Left kidney (tissue), 8 donors: ENCODE results near the gene RNASEH1. TPM values are rescaled to one million over a fixed set of nuclear protein-coding genes. Genes with fewer than 3 reads are reported as not detected.

Source experiments
- DNase-seq: peaks from one replicate; pipeline ENCODE4 v3.0.0-alpha.2; 2013
- long read RNA-seq, 8 donors: transcript quantifications; one replicate each; lab custom pipeline, GENCODE V29; 2026
- polyA plus RNA-seq: library from polyadenylated mRNA; unstranded; fragments of 120-200 nt; gene quantifications from one replicate; pipeline ENCODE4 v1.2.1, GENCODE V29; 2013; ENCODE audit not compliant: insufficient read length

Gene RNASEH1, protein sequence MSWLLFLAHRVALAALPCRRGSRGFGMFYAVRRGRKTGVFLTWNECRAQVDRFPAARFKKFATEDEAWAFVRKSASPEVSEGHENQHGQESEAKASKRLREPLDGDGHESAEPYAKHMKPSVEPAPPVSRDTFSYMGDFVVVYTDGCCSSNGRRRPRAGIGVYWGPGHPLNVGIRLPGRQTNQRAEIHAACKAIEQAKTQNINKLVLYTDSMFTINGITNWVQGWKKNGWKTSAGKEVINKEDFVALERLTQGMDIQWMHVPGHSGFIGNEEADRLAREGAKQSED
- 21.2 TPM for polyA plus RNA-seq
- long read RNA-seq, donor 1, transcript RNASEH1-201 (8 exons, 1,887 nt): major isoform, 14 of 2,513 reads
- long read RNA-seq, donor 1, partial matches to known transcripts: 1,452 of 2,513 reads
- long read RNA-seq, donor 1, other reads (novel, unspliced or antisense): 1,047 of 2,513 reads
- long read RNA-seq, donor 2, transcript RNASEH1-201 (8 exons, 1,887 nt): major isoform, 8 of 37 reads
- long read RNA-seq, donor 2, partial matches to known transcripts: 8 of 37 reads
- long read RNA-seq, donor 2, other reads (novel, unspliced or antisense): 21 of 37 reads
- long read RNA-seq, donor 3, partial matches to known transcripts: 1,106 of 2,402 reads
- long read RNA-seq, donor 3, other reads (novel, unspliced or antisense): 1,293 of 2,402 reads
- long read RNA-seq, donor 4: 0 reads
- long read RNA-seq, donor 5, transcript RNASEH1-201 (8 exons, 1,887 nt): major isoform, 17 of 6,785 reads
- long read RNA-seq, donor 5, partial matches to known transcripts: 6,671 of 6,785 reads
- long read RNA-seq, donor 5, other reads (novel, unspliced or antisense): 97 of 6,785 reads
- long read RNA-seq, donor 6, transcript RNASEH1-201 (8 exons, 1,887 nt): major isoform, 14 of 2,977 reads
- long read RNA-seq, donor 6, partial matches to known transcripts: 1,743 of 2,977 reads
- long read RNA-seq, donor 6, other reads (novel, unspliced or antisense): 1,220 of 2,977 reads
- long read RNA-seq, donor 7, transcript RNASEH1-201 (8 exons, 1,887 nt): major isoform, 8 of 5,137 reads
- long read RNA-seq, donor 7, partial matches to known transcripts: 2,666 of 5,137 reads
- long read RNA-seq, donor 7, other reads (novel, unspliced or antisense): 2,463 of 5,137 reads
- long read RNA-seq, donor 8, partial matches to known transcripts: 717 of 1,592 reads
- long read RNA-seq, donor 8, other reads (novel, unspliced or antisense): 872 of 1,592 reads

DNA sequence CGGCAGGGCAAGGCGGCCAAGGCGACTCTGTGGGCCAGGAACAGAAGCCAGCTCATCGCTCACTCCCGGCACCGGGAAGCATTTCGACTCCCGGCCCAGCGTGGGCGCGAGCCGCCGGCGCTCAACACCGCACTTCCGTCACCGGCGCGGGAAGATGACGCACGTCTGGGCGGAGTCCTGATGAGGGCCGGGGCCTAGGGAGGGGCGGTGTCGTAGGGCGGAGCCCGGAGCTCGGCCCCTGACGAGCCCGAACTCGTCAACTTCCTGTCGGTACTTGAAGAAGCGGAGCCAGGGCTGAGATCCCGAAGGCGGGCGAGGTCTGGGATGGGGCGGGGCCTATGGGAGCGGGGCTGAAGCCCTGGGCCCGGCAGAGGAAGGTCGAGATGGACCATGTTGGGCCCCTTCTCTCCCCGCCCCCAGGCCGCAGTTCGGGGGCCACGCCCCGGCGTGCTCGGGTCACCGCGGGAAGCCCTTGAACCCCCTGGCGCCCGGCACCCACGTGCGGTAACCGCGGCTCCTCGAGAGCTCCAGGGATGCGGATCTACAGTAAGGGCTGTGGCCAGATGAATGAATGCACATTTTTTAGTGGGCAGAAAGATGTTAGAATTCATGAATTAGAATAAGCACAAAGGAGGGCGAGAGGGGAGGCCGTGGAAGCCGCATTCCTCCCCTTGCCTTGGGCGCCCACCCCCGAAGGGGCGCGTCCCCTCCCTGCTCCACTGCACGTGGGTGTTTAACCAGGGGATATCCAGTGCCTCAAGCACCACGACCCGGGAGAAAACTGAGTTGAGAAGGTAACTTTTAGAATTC, at the start of gene RNASEH1:
Gene RNASEH1, minus strand, starts transcription at position 129 of the 810 bp plus-strand sequence. Its CDS starts 73 bp downstream, at position 56.
- DNase-seq: peak; percentile 97

DNA sequence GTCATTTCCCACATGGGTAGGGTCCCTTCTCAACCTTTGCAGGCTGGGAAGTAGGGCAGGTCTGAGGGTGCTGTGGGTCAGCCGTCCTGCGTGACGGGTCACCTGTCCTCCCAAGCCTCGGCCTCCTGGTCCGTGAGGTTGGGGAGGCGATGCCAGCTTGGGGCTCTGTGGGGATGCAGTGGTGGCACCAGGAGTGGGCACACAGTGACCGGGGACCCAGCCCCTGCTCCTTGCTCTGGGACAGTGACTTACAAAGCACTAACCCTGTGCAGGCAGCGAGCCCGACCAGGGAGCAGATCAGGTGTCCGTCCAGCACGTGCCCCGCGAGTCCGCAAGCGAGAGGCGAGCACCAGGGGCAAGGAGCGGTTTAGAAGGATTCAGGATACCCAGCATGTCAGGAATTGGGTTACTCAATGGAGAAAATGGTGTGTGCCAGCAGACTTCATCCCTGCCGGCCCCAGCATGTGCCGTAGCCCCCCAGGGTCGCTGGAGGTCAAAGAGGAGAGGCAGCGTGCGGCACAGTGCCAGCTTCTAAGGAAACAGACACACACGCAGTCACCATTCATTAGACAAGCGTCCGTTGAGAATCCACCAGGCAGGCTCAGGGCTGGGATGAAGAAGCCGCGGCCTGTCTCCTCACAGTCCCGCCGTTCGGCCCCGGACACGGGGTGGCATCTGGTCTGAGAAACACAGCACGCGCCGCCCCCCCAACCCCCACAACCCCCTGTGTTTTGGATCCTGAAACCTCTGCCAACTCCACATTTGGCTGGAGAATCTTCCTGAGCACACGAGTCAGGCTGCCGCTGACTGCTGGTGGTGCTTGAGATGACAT, 48.5 kb upstream of the RNASEH1 start:
- DNase-seq: no peak

DNA sequence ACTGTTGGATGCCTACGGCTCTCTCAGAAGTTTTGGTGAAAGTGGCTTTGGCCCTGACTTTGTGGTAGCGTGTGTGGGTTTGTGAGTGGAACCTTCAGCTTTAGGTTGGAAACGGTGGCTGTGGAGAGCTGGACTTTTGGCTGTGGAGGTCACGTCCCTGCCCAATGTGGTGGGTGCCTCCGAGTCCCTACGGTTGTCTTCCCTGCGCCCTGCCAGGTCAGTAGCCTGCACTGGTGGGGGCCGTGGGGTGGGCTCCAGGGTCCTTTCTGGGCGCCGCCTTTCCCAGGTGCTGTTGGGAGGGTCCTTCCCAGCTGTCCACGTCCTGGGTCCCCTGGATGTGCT, 47.9 kb upstream of the RNASEH1 start:
- DNase-seq: no peak

DNA sequence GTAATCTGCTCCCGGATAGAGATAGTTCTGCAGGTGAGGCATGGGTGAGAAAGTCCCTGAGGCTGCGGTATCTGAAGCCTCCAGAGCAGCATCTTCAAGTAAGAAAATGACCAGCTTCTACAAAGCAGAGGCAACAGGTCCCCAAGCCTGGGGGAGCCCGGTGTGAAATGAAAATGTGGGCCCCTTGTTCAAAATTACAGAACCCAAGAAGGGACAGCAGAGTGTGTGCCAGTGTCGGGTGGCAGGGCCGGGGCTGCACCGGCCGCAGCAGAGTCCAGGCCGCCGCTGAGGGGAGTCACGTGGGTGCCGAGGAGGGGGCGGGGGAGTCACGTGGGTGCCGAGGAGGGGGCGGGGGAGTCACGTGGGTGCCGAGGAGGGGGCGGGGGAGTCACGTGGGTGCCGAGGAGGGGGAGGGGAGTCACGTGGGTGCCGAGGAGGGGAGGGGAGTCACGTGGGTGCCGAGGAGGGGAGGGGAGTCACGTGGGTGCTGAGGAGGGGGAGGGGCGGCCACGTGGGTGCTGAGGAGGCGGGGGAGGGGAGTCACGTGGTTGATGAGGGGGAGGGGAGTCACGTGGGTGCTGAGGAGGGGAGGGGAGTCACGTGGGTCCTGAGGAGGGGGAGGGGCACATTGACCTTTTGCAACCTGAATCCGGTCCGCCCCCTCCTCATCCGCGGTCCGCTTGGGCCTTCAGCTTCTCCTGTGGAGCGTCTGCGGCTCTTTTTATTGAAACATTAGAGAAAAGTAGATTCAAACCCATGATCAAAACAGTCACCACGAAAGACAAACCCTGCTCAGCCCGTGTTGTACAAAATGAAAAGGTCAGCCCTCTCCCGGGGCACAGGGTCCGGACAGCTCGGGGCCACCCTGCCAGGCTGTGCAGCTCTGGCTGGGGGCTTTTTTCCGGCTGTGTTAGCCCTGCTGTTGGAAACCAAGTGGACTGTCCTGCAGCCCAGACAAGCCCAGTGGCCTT, 47.1 kb upstream of the RNASEH1 start:
- no peak for DNase-seq

DNA sequence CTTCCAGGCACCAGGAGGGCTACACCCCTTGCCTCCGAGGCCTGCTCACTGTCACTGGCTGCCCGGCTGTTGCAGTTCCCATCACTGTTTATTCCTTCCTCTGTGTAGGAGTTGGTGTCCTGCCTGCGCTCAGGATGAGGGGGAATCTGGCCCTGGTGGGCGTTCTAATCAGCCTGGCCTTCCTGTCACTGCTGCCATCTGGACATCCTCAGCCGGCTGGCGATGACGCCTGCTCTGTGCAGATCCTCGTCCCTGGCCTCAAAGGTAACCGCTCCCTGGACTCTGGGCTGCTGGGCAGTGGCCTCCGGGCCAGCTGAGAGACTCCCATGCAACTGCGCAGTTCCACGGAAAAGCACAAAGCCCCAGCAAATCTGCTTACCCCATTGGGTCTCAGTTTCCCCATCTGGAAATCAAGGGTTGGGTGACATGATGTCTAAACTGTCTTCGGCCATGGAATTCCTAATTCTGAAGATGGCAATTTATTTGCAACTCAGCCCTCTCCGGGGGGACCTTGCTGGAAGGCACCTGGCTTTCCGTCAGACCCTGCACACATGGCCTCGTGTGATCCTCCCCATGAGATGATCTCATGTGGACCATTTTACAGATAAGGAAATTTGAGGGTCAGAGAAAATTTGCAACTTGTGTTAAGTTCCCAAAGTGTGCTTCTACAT, 46.2 kb upstream of the RNASEH1 start:
- no peak for DNase-seq

DNA sequence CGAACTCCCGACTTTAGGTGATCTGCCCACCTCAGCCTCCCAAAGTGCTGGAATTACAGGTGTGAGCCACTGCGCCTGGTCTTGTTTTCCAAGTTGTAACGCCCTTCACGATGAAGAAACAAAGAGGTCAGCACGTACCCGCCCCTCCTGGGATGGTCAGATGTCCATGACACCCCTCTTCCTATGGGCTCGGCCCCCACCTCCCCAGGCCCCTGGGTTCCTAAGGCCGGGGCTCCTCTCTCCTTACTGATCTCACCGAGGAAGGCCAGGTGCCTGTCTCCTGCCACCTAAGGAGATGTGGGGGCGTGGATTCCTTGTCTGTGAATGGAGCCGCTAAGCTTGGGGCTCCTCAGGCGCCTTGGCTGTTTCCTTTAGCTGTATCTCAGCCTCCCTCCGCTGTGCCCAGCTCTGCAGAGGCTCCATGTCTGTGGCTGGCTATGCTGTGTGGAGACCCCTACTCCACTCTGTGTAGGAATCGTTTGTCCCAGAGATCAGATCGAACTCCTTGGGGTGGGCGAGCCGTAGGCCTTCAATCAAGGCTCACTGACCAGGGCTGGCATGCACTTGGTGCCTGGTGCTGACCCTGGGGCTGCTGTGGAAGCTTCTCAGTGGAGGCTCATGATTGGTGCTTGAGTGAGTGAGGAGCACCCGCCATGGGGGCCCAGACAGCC, 45.5 kb upstream of the RNASEH1 start:
- no peak for DNase-seq

DNA sequence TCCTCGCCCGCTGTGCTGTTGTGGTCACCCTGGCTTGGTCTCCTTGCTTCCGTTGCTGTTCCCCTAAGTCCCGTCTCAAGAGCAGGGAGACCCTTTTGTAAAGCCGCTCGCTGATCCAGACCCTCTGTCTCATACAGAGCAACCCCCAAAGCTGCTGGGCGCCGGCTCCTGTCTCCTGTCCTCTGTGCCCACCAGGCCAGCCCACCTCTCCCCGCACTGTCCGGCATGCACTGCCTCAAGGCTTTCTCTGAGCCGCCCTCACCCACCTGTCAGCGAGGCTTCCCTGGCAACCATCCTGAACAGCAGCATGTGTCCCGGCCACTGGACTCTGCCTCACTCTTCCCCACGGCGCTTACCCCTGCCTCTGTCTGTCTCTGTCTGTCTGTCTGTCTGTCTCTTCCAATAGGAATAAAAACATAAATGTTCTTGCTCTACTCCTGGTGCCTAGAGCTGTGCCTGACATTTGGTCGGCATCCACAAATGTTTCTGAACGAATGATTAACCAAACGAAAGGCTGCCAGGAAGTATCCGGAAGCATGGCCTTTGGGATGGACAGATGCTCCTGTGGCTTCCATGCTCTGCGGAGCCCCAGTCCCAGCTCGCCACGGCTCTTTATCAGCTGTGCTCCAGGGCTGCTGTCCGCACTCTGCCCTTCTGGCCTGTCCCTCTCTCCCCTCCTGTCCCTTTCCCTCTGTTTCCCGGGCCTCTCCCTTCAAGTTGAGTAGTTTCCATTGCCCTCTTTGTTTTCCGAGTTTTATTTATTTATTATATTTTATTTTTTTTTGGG, 44.6 kb upstream of the RNASEH1 start:
- no peak for DNase-seq

DNA sequence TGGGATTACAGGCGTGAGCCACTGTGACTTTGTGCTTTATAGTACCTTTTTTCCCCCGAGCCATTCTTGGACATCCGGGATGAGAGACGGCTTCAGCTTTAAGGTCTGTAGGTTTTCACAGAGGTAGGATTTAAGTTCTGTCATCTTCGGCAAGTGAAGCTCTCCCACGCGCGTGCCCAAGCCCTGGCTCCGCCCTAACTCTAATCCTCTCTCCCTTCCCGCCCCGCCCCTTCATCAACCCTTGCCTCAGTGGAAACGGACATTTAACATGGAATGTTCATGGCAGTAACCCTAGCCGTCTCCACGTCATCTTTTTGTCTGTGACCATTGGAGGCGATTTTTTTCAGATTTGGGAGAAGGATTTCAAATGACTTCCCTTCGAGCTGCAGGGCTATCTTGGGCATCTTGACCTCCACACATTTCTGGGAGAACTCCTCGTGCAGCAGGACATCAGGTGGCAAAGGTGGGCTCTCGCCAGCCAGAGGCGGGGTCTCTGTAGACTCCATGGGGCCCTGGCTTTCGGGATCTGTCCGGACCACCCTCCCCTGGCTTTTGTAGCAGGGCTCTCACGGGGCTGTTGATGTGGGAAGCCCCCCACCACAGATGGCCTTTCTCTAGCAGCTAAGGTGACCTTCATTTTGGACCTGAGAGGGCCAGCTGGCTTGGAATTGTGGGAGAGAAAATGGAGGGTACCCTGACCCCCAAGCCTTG, 43.6 kb upstream of the RNASEH1 start:
- no peak for DNase-seq

DNA sequence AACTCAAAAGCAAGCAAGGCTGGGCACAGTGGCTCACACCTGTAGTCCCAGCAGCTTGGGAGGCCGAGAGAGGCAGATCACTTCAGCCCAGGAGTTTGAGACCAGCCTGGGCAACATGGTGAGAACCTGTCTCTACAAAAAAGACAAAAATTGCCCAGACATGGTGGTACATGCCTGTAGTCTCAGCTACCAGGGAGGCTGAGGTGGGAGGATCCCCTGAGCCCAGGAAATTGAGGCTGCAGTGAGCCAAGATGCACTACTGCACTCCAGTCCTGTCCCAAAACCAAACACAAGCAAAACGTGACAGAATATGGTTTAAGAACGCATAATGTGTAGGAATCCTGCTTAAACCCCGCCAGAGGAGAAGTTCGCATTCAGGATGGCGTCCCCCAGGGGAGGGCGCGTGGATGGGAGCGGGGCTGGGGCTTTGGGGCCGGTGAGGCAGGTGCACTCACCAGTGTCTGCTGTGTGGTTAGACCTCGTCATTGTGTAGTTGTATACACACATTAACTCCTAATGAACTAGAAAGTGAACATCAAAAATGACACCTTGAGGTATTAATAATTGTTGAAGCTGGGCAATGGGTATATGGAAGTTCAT, 42.2 kb upstream of the RNASEH1 start:
- DNase-seq: no peak

DNA sequence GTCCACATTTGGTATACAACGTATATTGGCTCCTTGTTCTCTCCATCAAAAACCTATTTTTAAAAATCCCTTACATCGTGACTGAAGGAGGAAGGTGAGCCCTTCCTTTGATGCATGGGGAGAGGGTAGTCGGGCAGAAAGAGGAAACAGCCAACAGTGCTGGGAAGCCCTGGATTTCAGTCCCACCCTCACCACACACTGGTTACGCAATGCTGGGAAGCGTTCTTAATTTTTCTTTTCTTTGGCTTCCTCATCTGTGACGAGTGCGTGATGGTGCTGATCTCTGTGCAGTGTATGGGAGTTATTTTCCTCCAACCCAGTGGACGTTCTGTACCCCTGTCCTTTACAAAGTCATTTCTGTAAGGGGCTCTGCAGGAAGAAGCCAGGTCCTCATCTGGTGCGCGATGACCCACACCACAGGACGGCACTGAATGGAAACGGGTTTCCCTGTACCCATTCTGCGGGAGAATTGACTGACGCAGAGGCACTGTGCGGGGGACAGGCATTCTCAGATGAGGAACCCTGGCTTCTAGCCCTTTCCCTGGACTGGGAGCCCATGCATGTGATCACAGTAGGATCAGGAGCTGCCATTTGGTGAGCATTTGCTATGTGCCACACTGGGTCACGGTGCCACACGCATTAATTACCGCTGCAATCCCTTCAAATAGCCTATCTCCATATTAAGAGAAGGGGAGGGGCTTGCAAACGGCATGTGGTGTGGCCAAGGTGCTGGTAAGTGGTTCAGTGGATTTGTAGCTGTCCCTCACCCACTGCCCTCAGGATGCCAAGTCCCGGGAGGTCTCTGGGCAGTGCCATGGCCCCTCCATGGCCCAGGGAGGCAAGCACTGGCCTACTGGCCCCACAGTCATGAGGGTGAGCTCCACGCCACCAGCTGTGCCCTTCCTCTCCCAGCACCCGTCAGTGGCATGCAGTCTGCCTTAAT, 41.0 kb upstream of the RNASEH1 start:
- DNase-seq: no peak

DNA sequence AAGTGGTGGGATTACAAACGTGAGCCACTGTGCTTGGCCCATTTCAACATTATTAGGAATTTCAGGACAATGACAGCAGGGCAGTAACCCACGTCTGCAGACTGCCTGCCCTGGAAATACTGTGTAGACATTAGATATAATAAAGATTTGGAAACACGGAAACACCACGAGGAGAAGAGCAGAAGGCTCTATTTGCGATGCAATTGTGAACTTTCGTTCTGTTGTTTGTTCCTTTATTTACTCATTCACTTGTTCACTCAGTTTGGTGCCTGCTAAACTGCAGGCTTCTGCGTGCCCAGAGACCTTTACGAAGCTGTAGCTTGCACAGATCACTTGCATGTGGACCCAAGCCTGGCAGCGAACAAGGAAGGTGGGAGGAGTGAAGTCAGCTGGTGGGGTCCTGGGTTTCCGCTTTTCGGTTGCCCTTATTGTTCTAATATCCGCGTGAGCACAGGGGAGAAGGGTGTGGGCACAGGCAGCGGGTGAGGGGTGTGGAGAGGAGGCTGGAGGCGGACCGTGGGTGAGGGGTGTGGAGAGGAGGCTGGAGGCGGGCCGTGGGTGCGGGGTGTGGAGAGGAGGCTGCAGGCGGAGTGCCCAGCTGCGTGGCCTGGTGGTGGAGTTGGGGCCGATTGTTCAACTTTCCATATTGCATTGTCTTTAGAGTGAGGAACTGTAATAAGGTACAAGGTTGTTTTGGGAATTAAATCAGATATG, 40.2 kb upstream of the RNASEH1 start:
- DNase-seq: no peak

DNA sequence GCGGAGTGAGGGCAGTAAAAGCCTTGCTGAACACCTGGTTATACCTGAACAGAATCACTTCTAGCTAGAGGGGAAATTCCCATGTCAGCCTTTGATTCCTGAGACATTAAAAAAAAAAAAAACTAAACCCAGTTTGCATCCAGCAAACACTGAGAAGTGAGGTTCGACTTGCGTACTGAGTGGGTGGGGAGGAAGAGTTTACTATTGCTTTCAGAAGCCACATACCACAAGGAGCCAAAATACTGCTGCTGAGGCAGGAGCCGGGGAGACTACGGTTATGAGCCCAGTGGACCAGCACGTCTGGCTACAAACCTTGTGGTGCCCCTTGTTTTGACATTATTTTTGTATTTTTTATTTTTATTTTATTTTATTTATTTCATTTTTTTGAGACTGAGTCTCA, 39.4 kb upstream of the RNASEH1 start:
- DNase-seq: no peak

DNA sequence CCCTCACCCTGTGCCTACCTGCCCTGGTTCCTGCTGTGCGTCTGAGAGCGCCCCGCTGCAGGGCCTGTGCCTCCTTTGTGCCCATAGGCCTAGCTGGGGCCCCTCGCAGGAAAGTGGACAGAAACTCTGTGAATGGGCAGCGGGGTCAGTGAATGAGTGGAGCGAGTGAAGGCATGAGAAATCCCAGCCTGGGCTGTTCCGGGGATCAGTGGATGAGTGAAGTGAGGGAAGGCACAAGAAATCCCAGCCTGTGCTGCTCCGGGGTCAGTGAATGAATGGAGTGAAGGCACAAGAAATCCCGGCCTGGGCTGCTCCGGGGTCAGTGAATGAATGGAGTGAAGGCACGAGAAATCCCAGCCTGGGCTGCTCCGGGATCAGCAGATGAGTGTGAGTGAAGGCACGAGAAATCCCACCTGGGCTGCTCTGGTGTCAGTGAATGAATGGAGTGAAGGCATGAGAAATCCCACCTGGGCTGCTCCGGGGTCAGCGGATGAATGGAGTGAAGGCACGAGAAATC, 38.8 kb upstream of the RNASEH1 start:
- DNase-seq: no peak

DNA sequence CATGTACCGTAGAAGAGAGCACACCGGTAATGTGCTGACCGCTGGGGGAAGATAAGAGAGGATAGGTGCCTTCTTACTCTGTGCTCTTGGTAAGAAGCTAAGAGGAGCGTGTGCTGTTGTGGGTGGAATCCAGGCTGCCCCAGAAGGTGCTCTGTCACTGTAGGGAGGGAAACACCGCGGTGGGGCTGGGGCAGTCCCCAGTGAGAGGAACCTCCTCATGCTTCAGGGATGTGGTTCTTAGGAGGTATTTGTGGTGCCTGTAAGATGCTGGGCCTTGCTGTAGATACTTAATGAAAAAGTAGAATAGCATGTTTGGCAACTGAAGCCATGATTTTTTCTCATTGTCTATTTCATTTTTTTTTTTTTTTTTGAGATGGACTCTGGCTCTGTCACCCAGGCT, 37.9 kb upstream of the RNASEH1 start:
- DNase-seq: no peak
